Subcutaneous abdominal adipose tissue (tissue), 5 donors: Measurements from ENCODE around the gene DPYD.

Experiments used
- H3K27ac ChIP-seq: one replicate; pipeline ENCODE4 v1.7.0; 2013; ENCODE audit warnings: low read depth, mild to moderate bottlenecking, inconsistent platforms, low read length, moderate library complexity
- H3K27me3 ChIP-seq, 5 donors: one replicate each; pipeline ENCODE4 v1.7.0; 2013; ENCODE audit warnings: low read length in 5 of 5, inconsistent platforms in 1 of 5; ENCODE audit not compliant: control insufficient read depth in 5 of 5, insufficient read depth in 4 of 5
- H3K36me3 ChIP-seq, 5 donors: one replicate each; pipeline ENCODE4 v1.7.0; 2013; ENCODE audit warnings: low read length in 5 of 5; ENCODE audit not compliant: control insufficient read depth in 5 of 5, insufficient read depth in 5 of 5
- H3K4me1 ChIP-seq, 5 donors: one replicate each; pipeline ENCODE4 v1.7.0; 2013; ENCODE audit warnings: low read length in 5 of 5, mild to moderate bottlenecking in 3 of 5, moderate library complexity in 1 of 5; ENCODE audit not compliant: control insufficient read depth in 5 of 5, insufficient read depth in 5 of 5
- H3K4me3 ChIP-seq, 5 donors: one replicate each; pipeline ENCODE4 v1.7.0; 2013; ENCODE audit warnings: low read length in 5 of 5, low read depth in 1 of 5
- H3K9ac ChIP-seq, 5 donors: one replicate each; pipeline ENCODE4 v1.7.0; 2013; ENCODE audit warnings: low read length in 5 of 5, mild to moderate bottlenecking in 4 of 5, moderate library complexity in 3 of 5
- H3K9me3 ChIP-seq, 5 donors: one replicate each; pipeline ENCODE4 v1.7.0; 2013; ENCODE audit warnings: low read length in 5 of 5; ENCODE audit not compliant: control insufficient read depth in 5 of 5
- donor health status: healthy.
- donor health status: healthy.
- donor health status: healthy.
- donor health status: healthy.
- donor health status: healthy.

DPYD gene

DNA sequence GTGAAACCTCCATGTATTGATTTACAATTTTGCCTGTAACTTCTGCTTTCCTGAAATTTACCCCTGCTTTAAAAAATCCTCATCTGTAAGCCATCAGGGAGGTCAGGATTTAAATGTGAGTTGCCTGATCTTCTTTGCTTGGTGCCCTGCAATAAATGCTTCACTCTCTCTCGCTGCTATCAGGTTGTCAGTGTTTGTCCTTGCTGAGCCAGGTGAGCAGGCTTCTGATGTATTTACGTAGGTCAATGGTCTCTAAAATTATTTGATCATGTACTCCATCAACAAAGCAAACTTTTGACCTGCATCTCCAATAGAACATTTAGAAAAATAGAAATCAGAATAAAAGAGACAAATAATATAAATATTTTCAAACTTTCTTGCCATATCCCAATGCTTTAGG lies 453.4 kb downstream of the DPYD start:
- Histone ChIP-seq H3K36me3 (no peaks in the 10 kb centered on the region), H3K9ac (no peak overlapping the region), H3K4me1 (no peaks in the 10 kb centered on the region), H3K9me3 (no peaks in the 10 kb centered on the region), H3K27me3 (no peaks in the 10 kb centered on the region), H3K27ac (no peak overlapping the region), H3K4me3 (no peak overlapping the region)

DNA sequence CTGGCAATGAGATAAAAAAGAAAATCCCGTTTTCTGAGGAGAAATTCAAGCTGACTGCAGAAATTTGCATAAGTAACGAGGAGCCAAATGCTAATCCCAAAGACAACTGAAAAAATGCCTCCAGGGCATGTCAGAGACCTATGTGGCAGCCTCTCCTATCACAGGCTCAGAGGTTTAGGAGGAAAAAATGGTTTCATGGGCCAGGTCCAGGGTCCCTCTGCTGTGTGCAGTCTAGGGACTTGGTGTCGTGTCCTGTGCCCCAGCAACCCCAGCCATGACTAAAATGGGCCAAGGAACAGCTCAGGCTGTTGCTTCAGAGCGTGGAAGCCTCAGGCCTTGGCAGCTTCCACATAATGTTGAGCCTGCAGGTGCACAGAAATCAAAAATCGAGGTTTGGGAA lies 456.5 kb downstream of the DPYD start:
- Histone ChIP-seq H3K27ac (no peak overlapping the region), H3K36me3 (peaks cover 0 to 3% (median 0%) of the 10 kb centered on the region in 5 donors), H3K9me3 (no peaks in the 10 kb centered on the region), H3K27me3 (no peaks in the 10 kb centered on the region), H3K4me1 (no peaks in the 10 kb centered on the region), H3K9ac (no peak overlapping the region), H3K4me3 (no peak overlapping the region)

GRCh38 chr1:97461782-97462181 lies 459.1 kb downstream of the DPYD start:
- Histone ChIP-seq H3K27me3 (no peaks in the 10 kb centered on the region), H3K36me3 (peaks cover 0 to 6% (median 0%) of the 10 kb centered on the region in 5 donors), H3K4me3 (no peak overlapping the region), H3K27ac (no peak overlapping the region), H3K4me1 (no peaks in the 10 kb centered on the region), H3K9me3 (no peaks in the 10 kb centered on the region), H3K9ac (no peak overlapping the region)

DNA sequence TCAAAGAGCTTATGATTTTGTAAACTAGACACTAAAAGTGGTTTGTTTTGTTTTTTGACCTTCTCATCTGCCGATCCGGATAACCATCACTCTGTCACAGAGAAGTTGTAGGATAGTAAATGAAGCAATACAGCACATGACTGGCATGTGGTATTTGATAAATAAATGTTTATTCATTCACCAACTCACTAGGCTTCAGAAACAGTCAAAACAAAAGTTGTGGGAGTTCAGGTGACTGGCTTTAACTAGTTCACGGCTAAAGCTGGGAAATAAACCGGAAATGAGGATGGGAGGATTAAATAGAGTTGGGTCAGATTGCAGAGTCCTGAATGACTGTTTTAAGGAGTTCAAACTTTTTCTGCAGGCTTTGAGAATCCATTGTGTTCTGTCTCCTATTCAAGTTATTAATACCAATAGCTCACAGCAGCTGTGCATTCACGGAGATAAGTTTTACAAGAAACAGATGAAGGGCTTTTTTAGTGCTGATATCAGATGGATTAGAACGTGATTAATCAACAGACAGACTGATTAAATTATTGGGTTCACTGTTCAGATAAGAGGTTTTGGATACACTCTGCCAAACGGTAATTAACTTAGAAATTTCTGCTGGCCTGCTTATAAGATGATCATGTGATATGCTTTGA lies 463.3 kb downstream of the DPYD start:
- Histone ChIP-seq H3K36me3 (peaks cover 0 to 6% (median 0%) of the 10 kb centered on the region in 5 donors), H3K9me3 (no peaks in the 10 kb centered on the region), H3K4me3 (no peak overlapping the region), H3K27ac (no peak overlapping the region), H3K9ac (no peak overlapping the region), H3K27me3 (no peaks in the 10 kb centered on the region), H3K4me1 (no peaks in the 10 kb centered on the region)

DNA sequence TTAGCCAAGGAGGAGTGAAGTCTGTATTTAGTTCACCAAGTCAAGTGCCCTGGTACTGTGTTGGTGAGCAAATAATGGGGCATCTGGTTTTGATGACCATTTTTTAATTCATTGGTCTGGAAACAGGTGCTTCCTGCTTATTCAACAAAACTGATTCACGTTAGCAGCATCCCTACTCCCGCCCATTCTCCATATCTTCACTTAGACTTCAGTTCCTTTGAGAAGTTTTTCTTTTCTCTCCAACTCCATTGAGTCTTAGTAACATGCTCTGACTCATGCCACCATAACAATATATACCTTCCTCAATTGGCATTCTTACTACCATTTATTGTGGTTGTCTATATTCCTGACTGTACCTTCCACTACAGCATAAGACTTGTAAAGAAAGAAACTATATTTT lies 468.9 kb downstream of the DPYD start:
- Histone ChIP-seq H3K9ac (no peak overlapping the region), H3K9me3 (no peaks in the 10 kb centered on the region), H3K27ac (no peak overlapping the region), H3K4me3 (no peak overlapping the region), H3K4me1 (peaks cover 0 to 9% (median 0%) of the 10 kb centered on the region in 5 donors), H3K27me3 (no peaks in the 10 kb centered on the region), H3K36me3 (peaks cover 0 to 6% (median 0%) of the 10 kb centered on the region in 5 donors)

DNA sequence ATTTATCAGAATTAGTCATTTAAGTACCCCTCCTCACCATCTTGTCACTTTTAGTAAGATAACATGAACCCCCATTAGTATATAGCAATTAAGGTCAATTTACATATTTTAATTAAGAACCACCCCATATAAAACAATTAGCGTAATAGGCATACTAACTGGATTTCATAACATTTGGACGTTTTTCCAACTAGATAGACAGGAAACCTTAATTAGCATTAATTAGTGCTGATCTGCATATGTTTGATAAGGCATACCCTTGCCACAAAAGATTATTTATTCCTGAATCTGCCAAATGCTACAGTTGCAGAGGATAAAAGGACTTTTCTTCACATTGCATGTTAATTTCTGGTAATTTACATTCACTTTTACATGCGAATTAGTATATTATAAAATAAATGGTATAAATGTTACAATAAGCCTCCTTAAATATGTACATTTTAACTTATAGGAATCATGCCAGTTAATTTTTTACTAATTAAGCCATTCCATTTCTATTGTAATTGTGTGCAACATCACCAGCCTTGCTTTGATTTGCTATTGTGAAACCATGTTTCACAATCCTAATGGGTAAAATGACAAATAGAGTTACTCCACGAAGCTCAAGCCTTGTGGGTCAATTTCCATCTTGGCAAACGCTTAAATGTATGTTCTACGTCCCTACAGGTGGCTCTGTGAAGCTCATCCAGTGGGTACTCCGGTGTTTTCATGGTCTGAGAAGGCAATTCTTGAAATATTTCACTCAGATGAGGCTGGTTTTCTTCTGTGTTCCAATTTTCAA lies 469.6 kb downstream of the DPYD start:
- H3K9me3 ChIP-seq = no peaks in the 10 kb centered on the region
- peaks cover 0 to 10% (median 0%) of the 10 kb centered on the region in 5 donors for H3K36me3 ChIP-seq
- H3K9ac ChIP-seq = no peak overlapping the region
- H3K27ac ChIP-seq = no peak overlapping the region
- no peaks in the 10 kb centered on the region for H3K27me3 ChIP-seq
- H3K4me1 ChIP-seq = peaks cover 0 to 9% (median 0%) of the 10 kb centered on the region in 5 donors
- H3K4me3 ChIP-seq = no peak overlapping the region

GRCh38 chr1:97441966-97442365 lies 478.9 kb downstream of the DPYD start:
- peaks cover 0 to 6% (median 0%) of the 10 kb centered on the region in 5 donors for H3K36me3 ChIP-seq
- H3K27me3 ChIP-seq = no peaks in the 10 kb centered on the region
- no peak overlapping the region for H3K9ac ChIP-seq

GRCh38 chr1:97433824-97434177 lies 487.0 kb downstream of the DPYD start:
- no peaks in the 10 kb centered on the region for H3K9me3 ChIP-seq
- no peak overlapping the region for H3K4me3 ChIP-seq
- H3K27me3 ChIP-seq = no peaks in the 10 kb centered on the region

More at GRCh38 chr1:97441966-97442365, 478.9 kb downstream of the DPYD start:
- Histone ChIP-seq H3K4me3 (no peak overlapping the region), H3K9me3 (no peaks in the 10 kb centered on the region), H3K27ac (no peak overlapping the region), H3K4me1 (no peaks in the 10 kb centered on the region)

DNA sequence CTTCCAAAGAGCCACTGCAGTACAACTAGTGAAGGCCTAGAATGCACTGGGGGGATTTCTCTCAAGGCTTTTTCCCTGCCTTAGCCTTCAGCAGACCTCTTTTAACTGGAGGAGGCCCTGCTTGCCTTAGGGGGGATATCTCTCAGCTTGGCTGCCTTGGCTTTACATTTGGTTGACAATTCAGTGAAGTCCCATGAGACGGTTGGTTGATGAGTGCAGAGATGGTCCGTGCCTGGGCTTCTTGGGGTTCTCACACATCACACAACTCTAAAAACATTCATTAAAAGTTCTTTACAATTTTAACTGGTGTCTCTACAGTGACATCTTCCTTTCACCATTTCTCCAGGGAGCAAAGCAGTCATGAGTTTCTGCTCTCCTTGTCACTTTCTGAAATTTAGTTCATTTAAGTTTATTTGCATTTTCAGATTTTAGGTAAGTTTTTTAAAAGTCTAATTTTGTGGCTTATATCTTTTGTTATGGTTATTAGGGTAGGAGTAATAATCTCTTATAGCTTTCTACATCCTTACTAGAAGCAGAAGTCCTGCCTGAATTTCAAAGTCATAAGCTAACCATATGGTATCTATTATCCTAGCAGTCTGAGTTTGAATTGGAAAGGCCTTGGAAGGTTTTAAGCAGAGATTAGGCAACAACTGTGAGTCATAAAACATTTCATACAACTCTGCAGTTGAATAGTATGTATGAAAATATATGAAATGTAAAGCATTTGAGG lies 487.6 kb downstream of the DPYD start:
- no peaks in the 10 kb centered on the region for H3K36me3 ChIP-seq
- H3K27ac ChIP-seq = peak overlapping the region; percentile 1
- no peak overlapping the region for H3K9ac ChIP-seq
- no peaks in the 10 kb centered on the region for H3K27me3 ChIP-seq
- H3K9me3 ChIP-seq = no peaks in the 10 kb centered on the region
- H3K4me3 ChIP-seq = no peak overlapping the region
- H3K4me1 ChIP-seq = peaks cover 0 to 19% (median 8%) of the 10 kb centered on the region in 5 donors

More at GRCh38 chr1:97433824-97434177, 487.0 kb downstream of the DPYD start:
- H3K27ac ChIP-seq = peak overlapping the region; percentile 1
- H3K9ac ChIP-seq = no peak overlapping the region
- peaks cover 0 to 19% (median 8%) of the 10 kb centered on the region in 5 donors for H3K4me1 ChIP-seq
- no peaks in the 10 kb centered on the region for H3K36me3 ChIP-seq

DNA sequence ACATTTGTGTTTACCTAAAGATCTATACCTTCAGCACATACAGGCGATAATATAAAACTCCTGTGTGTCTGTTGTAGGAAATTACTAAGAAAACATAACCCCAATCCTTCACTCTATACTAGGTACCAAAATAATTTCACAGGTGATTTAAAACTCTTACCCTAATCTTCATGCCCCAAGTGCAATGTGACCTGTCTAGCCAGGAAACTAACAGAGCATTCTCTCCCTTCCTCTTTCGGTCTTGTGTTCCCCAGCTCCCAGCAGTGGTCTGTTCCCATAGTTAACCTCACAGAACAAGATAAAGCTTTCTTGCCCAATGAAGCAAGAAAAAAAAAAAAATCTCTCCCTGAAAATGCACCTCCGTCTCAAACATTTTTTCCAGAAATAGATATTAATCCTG lies 493.5 kb downstream of the DPYD start:
- H3K9ac ChIP-seq = no peak overlapping the region
- no peaks in the 10 kb centered on the region for H3K9me3 ChIP-seq
- no peak overlapping the region for H3K4me3 ChIP-seq
- no peaks in the 10 kb centered on the region for H3K4me1 ChIP-seq
- no peaks in the 10 kb centered on the region for H3K27me3 ChIP-seq
- no peak overlapping the region for H3K27ac ChIP-seq
- no peaks in the 10 kb centered on the region for H3K36me3 ChIP-seq
